GM21526 (cell line): ENCODE results near the gene MTA3.

Experiments
- ATAC-seq: cut with Tn5 transposase; IDR thresholded peaks from one replicate; pipeline ENCODE4 v1.9.1; 2021; ENCODE audit warnings: moderate library complexity; ENCODE audit not compliant: unreplicated experiment, low FRiP score

Gene MTA3

DNA sequence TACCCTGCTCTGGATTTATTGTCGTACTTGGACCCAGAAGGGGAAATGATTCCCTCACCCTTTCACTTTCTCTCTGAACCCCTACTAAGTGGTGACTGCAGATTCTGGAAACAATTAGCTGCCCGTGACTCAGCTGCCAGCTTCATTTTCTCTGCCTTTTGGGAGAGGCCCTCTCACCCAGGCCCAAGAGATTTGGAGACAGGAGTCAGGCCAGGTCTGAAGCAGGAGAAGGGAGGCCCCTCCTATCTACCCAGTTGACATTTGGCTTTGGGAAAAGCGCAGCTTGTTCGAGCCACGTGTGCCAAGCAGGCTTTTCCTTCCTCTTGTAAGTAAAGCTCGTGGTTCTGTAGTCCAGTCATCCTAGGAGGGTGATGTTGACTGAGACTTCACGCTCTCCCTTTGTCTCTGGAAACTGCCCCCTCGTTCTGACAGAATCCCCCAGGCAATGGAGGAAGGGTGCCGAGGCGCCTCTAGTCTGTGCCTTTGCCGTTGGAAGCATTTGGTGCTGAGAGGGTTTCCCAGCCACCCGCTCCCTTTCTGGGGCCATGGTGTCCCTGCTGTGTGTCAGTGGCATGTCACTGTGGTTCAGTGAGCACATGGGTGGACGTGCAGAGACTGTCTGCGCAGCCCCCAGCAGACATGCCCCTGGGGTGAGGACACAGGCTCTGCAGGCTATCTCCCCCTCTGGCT lies 186.9 kb downstream of the MTA3 start:
- ATAC-seq: no peak

DNA sequence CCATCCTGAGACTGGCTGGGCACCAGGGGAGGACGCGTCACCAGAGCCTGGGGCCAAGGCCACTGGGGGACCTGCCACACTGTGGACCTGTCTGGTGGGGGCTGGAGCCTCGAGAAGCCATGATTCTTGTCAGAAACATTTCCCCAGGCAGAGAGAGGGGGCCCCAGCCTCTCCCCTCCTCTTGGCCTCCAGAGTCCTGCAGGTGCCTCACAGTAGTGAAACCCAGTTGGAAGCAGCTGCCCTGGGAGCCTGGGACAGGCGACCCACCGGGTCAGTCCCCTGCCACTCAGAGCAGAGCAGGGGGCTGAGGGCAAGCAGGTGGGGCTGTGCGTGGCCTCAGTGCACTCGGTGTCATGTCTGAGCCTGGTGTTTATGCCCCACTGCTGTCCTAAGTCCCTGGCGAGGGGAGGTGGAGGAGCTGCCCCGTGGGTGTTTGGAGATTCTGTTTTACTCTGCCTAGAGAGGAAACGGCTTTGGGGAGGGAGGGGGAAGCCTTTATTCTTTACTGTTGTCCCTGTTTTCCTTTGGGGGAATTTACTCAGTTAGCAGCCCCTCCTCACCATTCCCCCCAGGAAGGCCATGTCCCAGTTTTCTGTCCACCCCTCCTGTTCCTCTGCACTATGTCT lies 187.8 kb downstream of the MTA3 start:
- no peak for ATAC-seq

DNA sequence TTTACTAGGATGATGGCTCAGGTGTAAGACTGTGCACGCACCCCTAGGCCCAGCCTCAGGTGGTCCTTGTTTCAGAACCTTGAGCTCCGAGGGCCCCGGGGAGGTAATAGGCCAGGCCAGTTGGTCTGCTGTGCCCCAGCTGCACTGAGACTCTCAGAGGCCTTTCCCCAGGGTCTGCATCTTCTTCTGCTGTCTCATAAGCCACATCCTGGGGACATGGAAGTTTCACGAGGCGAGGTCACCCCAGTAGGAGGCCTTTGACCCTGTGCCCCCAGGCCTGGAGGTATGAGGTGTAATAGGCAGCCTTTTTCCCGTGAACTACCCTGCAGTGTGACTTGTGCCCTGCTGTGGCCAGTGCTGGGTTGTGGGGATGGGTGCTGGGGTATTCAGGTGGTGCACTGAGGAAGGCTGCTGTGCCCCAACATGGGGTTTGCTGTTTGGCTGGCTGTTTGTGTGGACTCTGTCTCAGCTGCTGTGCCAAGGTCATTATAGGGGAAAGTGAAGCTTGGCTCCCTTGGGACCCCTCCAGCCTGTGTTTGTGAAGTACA lies 188.6 kb downstream of the MTA3 start:
- no peak for ATAC-seq

DNA sequence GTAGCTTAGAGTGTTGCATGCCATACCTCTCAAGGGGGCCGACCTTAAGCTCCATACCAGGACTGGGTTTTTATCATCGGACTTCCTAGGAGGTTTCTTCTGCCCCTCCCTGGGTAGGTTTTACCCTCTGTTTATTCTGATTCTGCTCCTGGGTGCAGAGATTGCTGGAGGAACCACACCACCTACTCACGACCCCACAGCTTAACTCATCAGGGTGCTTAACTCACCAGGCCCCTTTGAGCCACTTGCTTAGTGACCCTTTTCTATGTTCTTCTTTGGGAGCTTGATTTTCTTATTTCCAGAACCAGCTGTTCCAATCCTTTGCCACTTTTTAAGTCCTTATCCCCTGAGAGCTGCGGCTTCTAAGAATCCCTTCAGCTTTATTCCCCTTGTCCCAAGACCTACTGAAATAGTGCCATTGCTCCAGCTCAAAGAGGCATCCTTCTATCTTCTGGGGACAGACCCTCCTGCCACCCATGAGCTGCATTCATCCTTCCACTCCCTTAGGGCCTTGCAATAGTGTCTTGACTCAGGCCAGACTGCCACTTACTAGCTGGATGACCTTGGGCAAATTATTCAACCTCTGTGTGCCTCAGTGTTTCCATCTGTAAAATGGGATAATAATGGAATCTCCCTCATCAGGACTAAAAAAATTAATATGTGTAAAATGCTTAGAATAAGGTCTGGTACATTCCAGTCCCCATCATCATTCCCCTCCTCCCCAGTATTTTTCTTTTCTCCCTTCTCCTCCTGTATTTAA lies 189.7 kb downstream of the MTA3 start:
- ATAC-seq: no peak

DNA sequence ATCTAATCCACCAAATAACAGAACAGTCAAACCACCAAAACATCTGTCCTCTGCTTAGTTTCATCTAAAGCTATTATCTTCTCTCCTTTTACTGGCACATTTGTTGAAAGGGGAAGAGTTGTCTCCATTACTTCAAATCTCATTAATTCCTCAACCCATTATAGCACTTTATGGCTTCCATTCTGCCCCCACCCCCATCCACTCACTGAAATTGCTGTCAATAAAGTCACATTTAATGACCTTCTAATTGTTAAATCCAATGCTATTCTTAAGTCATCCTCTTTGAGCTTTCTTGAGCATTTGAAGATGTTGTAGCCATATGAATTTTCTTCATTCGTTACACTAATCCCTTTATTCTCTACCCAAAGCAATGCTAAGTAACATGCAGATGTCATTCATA lies 190.3 kb downstream of the MTA3 start:
- no peak for ATAC-seq

DNA sequence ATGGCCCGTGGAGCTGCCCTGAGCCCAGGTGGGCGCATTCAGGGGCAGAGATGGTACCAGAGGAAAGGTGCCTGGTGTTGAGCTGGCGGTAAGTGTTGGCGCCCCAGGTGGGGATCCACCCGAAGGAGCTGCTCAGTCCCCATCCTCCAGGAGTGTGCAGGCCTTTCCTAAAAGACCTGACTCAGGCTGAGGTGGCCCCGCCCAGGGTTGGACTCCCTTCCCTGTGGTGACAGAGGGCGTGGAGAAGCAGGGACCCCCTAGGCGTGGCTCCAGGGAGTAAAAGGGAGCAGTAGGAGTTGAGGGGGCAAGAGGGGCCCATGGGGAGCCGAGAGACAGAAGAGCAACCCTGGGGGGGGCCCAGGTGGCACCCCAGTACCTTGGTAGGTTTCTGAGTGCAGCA lies 193.1 kb downstream of the MTA3 start:
- ATAC-seq: no peak

DNA sequence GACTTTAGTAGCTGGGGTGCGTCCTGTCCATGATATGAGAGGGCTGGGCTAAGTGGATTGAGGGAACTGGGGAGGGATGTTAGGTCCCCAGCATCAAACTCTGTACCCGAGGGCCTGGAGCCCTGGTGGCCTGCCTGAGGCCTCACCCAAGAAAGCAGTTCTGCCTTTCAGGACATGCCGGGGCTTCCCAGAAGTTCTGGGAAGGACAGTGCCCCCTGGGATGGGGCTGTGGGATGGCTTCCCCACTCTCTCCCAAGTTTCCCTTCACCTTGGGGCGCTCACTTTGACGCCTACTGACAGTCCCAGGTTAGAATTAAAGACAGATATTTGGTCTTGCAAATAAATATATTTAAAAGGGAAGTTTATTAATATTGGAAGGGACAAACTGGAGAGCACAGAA lies 193.7 kb downstream of the MTA3 start:
- no peak for ATAC-seq

DNA sequence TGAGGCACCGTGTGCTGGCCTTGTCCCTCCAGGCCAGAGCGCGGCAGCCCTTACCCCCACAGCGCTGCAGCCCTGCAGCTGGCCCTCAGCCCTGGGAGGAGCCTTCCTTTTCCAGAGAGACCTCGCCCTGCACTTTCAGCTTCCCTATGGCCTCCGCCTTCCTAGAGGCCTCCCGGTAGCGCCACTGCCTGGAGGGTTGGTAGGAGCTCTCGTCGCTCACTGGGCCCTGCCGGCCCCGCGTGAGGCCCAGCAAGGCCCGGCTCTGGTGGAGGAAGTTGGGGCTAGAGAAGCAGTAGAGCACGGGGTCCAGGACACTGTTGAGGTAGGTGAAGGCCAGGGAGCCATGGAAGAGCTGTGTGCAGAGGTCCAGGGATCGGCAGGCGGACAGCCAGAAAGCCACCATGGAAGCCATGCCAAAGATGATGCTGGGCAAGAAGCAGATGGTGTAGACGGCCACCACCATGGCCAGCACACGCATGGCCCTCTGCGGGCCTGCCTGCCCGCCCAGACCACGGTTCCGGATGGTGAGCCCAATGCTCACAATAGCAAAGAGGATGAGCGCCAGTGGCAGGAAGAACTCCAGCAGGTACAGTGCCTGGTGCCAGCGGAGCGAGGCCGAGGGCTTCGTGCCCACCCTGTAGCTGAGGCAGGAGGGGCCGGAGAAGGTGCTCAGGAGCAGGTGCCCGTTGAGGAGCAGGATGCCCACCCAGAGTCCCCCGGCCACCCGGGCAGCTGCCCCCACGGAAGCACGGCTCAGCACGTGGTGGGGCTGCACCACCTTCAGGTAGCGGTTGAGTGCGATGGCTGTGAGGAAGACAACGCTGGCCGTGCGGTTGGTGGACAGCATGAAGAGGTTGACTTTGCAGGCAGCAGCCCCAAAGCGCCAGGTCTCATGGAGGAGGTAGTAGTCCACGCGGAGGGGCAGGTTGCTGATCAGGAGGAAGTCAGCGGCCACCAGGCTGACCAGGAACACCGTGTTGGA lies 194.7 kb downstream of the MTA3 start:
- ATAC-seq: no peak

DNA sequence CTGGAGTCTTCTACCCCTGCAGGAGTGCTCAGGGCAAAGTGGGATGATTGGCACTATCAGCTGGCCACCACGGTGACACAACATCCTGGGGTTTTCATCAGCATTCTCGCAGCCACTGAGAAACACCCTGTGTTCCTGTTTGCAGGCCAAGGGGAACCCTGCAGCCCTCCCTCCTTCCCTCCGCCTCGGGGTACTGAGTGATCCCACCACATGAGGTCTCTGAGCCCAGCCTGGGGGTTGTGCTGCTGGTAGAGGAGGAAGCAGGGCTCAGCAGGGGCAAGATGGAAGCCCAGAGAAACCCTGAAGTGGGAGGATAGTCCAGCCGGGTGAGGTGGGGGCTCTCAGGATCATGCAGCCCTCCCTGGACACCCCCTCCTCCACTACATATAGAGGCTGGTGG lies 195.7 kb downstream of the MTA3 start, which contains the start of gene OXER1:
OXER1 (minus strand) TSS at position 40 of the 400 bp plus-strand sequence. CDS start 73 bp downstream, outside the sequence.
- no peak for ATAC-seq

DNA sequence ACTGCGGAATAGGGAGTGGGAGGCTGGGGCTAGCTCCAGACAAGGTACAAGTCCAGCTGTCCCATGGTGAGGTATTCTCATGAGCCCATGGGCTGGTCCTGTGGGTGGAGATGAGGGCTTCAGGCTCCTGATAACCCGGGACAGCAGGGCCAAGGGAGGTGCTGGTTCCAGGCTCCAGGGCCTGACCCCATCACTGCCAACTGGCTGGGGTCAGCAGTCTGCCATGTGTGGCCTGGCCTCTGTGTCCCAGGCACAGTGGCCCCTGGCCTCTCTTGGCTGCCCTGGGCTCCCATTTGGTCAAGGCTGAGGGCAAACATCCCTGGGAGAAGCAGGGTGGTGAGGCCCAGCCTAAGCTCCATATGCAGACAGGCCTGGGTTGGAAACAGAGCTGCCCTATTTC lies 196.5 kb downstream of the MTA3 start:
- ATAC-seq: no peak

DNA sequence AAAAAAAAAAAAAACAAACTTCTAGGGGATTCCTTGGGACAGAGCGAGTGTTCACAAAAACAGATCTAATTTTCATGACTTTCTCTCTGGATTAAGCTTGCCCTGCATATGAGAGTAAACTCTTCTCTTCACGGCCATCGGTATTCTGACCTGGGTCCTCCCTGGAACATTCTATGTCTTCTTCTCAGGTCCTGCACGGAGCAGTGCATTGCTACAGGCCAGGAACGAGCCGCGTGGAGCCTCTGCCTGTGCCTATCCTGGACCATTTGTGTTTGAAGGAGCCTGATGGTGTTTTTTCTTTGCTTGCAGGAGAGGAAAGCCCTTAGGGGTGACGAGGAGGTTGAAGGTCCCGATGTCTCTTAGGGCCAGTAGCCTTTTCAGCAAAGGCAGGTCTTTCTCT lies 197.3 kb downstream of the MTA3 start:
- ATAC-seq: no peak

DNA sequence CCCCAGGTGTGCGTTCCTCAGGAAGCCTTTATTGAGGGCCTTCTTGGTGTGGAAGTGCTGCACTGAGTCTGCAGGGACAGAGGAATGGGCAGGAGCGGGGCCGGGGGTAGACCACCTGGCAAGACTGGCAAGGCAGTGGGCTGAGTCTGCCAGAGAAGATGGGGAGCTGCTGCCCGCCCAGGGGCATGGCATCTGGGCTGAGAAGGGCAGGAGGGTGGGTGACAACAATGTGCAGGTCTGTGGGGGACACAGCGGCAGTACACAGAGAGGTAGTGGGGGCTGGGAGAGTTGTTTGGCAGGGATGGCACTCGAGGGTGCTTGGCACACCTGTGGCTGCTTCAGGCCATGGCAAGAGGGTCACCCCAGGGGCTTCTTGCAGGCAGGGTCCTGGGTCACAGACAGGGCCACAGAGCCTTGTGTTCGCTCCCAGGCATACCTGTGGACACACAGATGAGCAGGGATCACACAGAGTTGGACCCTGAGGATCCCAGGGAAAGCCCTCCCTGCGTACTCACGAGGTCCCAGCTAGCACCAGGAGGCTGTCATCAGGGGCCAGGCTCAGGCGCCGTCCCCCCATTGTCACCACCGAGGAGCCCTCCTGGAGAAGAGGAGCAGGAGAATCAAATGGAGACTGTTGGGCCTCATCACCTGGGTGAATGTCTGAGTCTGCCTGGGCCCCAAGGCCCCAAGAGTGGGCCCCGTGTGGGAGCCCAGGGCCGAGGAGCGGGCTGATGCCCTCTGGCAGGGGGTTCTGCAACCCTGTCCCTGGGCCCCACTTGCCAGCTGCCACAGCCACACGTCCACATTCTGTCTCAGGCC lies 198.9 kb downstream of the MTA3 start:
- no peak for ATAC-seq

DNA sequence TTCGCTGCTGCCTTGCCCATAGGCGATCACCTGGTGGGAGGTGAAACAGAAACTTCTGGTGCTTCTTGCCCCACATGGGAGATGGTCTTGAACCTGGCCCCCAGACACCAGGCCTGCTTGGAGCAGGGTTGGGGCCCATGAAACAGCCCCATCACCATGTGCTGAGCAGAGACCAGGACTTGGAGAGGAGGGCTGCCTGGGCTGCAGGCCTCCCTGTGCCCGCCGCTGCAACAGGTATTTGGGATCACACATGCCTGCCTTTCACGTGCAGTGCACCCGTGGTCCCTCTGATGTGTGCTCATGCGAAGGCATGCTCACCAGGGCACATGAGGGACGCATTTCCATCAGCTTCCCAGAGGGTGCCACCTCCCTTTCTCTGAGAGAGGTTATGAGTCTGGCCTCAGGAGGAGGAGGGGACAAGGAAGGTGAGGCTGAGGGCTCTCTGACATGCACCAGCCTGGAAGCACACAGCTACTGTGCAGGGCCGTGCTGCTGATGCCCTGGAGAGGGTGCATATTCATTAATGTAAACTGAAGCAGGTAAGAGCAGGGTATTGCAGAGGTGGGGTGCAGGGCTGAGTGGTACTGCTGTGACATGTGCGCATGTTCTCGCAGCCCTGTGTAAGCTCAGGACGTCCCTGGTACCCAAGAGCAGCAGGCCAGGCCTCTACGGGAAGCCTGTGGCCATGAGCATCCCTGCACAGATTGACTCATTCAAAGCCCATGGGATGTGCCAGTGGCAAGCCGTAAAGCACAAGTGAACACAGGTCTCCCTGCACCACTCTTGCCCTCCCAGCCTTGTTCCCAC lies 199.7 kb downstream of the MTA3 start:
- ATAC-seq: no peak

DNA sequence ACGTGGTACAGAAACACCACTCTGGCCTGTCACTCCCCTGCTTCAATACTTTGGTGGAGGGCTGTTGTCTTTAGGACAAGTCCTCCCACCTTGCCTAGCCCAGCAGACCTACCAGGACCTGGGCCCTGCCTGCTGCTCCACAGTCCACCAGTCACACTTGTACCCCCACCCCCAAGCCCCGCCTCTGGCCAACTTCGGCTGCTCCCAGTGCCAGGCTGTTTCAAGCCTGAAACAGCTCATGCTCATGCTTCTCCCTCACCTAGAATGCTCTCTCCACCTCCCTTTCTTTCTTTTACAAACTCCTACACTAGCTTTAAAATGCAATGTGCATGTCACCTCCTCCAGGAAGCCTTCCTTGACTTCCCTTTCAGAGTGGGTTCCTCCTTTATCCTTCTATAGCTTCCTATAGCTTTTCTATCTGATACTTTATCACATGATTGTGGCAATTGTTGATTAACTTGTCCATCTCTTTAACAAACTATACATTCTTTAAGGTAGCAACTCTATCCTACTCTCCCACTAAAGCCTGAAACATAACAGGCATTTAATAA lies 200.3 kb downstream of the MTA3 start:
- no peak for ATAC-seq

DNA sequence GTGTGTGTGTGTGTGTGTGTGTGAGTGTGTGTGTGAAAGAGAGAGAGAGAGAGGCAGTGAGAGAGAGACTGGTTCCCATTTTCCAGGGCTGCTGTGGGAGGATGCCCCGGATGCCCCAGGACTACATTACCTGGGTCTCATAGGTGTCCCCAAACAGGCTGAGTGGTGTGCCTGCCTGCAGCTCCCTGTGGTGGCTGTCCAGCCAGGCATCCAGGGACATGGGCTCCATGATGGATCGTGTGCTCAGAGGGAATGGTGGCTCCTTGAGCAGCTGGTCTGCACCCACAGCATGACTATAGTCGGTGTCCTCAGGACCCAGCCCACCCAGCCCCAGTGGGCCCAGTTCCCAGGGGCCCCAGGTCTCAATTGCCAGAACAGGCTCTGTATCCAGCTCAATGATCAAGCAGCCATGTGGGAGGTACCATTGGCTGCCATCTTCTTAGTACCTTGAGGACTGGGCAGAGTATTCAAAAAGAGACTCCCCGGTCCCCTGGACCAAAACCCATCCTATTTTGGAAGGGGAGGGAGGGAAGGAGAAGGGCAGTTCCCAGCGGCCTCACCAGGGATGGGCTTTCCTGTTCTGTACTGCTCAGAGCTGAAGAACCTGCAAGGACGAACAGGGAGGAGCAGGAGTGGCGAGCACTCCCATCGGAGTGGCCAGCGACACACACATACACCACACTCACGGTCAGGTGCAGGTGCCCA lies 201.3 kb downstream of the MTA3 start:
- ATAC-seq: no peak

DNA sequence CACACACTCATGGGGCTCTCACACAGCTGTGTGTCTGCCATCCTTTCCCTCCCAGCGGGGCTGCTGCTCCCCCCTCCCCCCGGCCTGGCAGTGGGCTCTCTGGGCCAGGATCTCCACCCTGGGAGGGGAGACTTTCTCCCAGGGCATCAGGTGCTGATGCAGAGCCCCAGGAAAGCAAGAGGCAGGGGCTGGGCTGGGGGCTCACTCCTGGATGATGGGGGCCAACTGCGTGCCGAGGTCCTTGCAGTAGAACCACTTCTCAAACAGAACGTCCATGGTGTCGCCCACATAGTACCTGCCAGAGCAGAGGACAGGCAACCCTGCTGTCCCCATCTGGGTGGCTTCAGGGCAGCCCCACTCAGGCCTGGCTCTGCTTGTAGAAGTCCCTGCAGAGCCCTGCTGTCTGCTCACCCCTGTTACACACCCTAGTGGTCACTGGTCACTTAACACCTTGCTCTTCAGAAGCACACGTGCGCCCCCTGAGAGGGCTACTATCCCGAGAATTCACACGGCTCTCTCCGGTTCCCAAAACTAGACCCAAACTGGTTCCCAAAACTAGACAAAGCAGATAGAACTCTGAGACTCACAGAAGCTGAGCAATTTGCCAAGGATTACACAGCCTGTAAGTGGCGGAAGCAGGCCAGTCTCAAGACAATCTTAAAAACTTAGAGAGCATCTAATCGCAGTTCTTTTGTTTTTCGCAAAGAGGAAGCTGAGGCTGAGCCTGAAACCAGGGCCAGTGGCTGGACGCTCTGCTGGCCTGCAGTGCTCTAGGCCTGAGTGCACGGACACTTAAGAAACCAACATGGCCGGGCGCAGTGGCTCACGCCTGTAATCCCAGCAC lies 202.1 kb downstream of the MTA3 start:
- ATAC-seq: no peak
